ENCODE data around the gene RAB6A.
"Not testable (repeated sequence)": the region's sequence is repeated elsewhere in the genome, so short reads cannot be mapped to it uniquely, and the experiment has no call there.

RAB6A gene

DNA sequence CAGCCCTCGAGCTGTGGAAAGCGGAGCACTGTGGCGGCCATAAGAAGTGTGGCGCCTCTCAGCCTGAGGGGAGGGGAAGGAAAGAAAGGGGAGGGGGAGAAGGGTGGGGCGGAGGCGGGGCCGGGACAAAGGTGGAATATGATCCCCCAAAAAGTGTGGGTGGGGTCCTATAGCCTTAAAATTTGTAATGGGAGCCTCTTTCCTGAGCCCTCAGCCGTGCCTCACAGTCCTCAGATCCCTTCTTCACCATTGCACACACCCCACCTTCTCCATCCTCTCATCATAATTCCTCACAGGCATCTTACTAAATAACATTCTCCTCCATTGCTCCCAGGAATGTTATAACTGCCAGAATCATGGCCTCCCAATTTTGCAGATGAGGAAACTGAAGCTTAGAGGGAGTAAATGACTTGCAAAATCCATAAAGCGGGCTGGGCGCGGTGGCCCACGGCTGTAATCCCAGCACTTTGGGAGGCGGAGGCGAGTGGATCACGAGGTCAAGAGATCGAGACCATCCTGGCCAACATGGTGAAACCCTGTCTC lies 600 bp upstream of the RAB6A start:
- no peak for DNase-seq

DNA sequence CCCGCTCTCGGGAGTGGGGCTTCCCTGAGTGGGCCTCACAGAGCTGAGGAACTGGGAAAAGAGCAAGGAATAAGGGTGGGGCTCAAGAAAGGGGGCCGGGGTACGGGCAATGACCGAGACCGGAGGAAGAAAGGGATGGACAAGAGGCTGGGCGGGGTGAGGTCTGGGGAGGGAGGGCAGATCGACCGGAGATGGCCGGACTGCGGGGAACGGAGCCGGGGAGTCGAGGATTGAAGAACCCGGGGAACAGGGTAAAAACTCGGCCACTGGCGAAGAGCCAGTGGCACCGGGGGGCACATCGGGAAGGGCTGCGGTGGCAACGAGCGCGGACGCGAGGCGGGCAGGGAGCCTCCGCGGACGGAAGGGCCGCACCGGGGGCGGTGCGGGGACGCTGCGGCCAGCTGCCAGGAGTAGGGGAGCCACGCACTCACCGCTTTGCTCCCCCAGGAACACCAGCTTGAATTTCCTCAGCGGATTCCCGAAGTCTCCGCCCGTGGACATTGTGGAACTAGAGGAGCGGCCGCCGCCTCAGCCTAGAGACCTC lies 667 bp downstream of the RAB6A start:
- no peak for DNase-seq

DNA sequence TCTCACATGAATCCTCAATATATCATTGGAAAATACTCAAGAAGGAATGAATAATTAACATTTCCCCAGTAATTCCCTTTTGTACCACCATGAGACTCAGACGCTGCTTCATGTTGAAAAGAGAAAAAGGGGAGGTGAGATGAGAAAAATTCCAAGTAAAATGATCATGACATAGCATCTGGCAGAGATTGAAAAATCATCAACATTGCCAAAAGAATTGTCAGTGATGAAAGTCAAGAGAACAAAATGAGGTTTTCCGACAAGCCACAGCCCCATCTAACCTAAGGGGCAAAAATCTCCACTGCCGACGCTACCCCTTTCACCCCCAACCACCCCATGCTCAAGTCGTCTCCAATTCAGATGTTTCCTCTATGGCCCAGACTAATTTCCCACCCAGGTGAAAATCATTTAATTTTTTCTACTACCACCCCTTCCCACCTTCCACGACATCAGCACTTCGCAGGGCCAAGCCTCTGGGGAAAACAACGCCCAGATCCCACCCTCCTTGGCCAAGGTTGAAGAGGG lies 1.2 kb downstream of the RAB6A start:
- no peak for DNase-seq

DNA sequence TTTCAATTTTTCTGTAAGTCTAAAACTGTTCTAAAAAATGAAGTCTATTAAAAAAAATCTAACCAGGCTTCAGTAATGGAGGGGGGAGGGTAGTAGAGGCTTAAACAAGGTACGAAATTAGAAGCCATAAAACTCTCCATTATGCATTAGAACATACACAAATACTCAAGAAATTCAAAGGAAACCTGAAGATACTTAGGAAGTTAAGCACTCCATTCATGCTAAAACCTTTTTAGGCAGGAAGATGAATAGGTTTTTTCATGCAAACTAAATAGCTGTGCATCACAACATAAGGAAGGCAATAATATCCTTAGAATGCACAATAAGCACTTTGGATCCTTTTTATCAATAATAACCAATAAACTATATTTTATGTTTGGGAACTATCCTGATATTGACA lies 2.4 kb downstream of the RAB6A start:
- no peak for DNase-seq

DNA sequence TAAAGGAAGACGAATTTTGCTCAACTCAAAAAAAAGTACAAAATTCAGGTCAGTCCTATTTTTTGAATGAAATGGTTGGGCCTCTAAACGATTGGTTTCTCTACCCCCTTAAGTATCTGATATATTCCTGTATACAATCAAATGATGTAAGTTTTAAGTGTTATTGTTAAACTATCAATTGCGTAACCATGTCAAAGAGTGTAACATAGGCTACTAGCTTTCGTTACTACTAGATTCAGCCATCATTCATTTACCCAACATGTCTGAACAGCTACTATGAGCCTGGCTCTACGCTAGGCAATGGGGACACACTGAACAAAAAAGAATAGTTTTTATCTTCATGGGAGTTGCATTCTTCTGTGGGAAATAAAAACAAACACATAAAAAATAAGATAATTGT lies 3.3 kb downstream of the RAB6A start:
- no peak for DNase-seq

DNA sequence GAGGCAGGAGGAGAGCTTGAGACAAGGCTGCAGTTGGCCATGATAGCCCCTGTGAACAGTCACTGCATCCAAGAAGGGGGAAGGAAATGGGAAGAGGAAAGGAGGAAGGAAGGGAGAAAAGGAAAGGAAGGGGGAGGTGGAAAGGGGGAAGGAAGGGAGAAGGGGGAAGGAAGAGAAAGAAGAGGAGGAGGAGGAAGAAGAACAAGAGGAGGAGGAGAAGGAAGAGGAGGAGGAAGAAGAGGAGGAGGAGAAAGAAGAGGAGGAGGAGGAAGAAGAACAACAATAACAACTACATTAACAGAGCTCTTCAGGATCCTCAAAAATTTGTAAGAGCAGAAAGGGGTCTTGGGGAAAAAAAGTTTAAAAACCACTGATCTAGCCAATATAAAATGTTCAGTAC lies 5.2 kb downstream of the RAB6A start:
- no peak for DNase-seq

DNA sequence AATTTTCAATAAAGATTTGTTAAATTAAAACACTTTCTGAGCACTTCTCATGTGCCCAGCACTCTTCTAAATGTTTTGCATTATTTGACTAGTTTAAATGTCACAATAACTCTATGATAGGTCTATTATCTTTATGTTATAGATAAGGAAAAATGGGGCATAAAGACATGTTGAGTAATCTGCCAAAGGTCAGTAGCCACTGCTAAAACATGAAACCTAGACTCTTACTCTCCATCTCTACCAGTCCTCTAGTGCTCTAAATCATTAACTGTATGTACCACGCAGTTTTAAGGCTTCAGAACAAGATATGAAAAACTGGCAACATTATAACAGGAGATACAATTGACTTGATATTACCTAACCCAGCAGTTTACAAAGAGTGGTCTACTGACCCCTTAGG lies 6.9 kb downstream of the RAB6A start:
- no peak for DNase-seq

DNA sequence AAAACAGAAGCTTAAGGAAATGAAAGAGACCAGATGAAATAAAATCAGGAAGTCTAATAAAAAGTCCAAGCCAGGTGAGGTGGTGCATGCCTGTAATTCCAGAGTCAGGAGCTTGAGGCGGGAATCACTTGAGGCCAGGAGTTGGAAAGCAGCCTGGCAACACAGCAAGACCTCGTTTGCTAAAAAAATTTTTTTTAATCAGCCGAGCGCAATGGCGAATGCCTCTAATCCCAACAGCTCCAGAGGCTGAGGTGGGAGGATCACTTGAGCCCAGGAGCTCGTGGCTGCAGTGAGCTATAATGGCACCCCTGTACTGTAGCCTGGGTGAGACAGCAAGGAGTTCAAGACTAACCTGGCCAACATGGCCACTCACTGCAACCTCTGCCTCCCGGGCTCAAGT lies 8.0 kb downstream of the RAB6A start:
- DNase-seq = no peak

DNA sequence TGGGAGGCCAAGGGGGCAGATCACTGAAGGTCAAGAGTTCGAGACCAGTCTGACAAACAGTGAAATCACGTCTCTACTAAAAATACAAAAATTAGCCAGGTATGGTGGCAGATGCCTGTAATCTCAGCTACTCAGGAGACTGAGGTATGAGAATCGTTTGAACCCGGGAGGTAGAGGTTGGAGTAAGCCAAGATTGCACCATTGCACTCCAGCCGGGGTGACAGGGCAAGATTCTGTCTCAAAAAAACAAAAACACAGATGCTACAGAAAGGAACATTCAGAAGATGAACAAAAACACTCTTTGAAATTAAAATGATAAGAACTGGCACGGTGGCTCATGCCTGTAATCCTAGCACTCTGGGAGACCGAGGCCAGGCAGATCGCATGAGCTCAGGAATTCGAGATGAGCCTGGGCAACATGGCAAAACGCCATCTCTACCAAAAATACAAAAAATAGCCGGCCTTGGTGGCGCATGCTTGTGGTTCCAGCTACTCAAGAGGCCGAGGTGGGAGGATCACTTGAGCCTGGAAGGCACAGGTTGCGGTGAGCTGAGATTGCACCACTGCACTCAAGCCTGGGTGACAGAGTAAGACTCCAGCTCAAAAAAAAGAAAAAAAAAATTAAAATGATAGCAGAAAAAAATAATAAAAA lies 8.5 kb downstream of the RAB6A start:
- DNase-seq = no peak

DNA sequence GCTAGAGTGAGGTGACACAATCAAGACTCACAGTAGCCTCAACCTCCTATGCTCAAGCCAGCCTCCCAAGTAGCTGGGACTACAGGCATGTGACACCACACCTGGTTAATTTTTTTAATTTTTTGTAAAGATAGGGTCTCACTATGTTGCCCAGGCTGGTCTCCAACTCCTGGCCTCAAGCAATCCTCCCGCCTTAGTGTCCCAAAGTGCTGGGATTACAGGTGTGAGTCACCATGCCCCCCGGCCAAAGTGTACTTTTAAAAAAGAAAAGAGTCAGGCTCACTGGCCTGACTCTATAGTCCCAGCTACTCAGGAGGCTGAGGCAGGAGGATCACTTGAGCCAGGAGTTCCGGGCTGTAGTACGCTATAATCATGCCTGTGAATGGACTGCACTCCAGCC lies 10.0 kb downstream of the RAB6A start:
- not testable (repeated sequence) for DNase-seq

DNA sequence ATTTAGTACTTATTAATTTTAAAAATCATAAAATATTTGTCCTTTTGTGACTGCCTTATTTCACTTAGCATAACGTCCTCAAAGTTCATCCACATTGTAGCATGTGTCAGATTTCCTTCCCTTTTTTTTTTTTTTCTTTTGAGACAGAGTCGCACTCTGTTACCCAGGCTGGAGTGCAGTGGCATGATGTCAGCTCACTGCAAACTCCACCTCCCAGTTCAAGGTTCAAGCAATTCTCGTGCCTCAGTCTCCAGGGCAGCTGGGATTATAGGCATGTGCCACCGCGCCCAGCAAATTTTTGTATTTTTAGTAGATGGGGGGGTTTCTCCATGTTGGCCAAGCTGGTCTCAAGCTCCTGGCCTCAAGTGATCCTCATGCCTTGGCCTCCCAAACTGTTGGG lies 10.6 kb downstream of the RAB6A start:
- DNase-seq = no peak

DNA sequence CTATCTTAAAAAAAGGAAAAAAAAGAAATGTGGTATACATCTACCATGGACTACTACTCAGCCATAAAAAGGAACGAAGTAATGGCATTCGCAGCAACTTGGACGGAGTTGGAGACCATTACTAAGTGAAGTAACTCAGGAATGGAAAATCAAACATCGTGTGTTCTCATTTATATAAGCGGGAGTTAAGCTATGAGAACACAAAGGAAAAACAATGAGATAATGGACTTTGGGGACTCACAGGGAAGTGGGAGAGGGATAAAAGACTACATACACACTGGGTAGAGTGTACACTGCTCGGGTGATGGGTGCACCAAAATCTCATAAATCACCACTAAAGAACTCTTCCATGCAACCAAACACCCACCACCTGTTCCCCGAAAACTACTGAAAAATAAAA lies 11.8 kb downstream of the RAB6A start:
- no peak for DNase-seq

DNA sequence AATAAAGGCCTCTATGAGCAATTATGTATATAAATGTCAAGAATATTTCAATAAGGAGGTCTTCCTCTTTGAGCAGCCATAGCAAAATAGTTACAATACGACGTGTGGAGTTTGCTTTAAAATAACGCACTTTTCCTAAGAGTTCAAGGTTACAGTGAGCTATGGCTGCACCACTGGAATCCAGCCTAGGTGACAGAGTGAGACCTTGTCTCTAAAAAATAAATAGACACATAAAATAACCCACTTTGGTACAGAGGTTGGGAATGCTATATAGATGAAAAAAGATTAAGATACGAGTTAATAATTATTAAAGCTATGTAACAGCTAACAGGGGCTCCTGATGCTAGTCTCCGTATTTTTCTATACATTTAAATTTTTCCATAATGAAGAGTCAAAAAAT lies 12.6 kb downstream of the RAB6A start:
- DNase-seq = no peak

DNA sequence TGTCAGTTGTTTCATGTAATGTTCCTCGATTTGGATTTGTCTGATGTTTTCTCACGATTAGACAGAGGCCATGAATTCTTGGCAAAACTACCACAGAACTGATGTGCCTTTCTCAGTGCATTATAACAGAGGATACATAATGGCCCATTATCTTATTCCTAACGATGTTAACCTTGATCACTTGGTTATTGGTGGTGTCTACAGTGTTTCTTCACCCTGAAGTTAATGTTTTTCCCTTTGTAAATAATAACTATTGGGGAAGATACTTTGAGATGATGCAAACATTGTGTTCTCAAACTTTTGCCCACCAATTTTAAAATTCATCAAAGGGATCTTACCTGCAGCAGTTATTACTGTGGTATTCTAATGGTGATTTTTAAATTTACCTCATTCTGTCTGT lies 13.1 kb downstream of the RAB6A start:
- DNase-seq = no peak

DNA sequence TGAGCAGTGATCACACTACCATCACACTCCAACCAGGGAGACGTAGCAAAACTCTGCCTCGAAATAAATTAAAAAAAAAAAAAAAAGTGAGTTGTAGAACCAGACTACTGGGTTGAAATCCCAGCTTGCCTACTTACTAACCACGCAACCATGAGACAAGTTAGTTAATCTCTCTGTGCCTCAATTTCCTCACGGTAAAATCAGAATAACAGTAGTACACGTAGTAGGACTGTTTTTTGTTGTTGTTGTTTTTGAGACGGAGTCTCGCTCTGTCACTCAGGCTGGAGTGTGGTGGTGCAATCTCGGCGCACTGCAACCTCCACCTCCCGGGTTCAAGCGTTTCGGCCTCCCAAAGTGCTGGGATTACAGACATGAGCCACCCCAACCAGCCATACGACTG lies 14.2 kb downstream of the RAB6A start:
- DNase-seq = no peak

DNA sequence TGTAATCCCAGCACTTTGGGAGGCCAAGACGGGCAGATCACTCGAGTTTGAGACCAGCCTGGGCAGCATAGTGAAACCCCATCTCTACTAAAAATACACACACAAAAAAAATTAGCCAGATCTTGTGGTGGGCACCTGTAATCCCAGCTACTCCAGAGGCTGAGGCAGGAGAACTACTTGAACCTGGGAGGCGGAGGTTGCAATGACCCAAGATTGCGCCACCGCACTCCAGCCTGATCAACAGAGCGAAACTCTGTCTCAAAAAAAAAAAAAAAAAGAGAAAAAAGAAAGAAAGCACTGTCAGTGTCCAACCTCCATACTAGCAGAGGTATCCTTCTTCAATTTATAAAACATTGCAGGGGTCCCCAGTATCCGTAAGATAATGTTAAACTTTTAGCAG lies 17.8 kb downstream of the RAB6A start:
- no peak for DNase-seq

DNA sequence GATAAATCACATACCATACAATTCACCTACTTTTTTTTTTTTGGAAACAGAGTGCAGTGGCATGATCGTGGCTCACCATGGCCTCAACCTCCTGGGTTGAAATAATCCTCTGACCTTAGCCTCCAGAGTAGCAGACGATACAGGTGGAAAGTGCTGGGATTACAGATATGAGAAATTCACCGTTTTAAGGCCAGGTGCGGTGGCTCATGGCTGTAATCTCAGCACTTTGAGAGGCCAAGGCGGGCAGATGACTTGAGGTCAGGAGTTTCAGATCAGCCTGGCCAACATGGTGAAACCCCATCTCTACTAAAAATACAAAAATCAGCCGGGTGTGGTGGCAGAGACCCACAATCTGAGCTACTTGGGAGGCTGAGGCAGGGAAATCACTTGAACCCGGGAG lies 24.9 kb downstream of the RAB6A start:
- DNase-seq = not testable (repeated sequence)

DNA sequence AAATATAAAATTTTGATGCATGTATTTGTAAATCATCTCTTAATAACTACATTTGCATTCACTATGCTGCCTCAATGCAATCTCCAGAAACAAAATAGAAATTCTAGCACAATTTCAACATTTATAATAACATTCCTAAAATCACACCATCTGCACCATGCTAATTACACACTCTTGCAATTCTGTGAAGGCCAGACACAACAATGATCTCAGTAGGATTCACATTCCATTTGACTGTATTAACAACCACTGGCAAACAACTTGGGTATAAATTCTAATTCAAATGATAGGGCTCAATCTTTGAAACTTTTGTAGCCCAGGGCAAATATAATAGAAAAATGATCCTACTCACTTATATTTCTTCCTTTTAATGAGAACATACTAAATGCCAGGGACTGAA lies 25.9 kb downstream of the RAB6A start:
- no peak for DNase-seq

DNA sequence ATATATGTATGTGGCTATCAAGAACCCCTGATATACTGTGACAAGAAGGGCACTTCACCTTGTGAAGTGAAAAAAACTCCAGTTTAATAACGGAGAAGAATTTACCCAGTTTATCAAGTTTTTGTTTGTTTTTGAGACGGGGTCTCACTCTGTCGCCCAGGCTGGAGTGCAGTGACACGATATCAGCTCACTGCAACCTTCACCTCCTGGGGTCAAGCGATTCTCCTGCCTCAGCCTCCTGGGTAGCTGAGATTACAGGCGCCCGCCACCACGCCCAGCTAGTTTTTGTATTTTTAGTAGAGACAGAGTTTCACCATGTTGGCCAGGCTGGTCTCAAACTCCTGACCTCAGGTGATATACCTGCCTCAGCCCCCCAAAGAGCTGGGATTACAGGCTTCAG lies 26.9 kb downstream of the RAB6A start:
- DNase-seq = not testable (repeated sequence)

DNA sequence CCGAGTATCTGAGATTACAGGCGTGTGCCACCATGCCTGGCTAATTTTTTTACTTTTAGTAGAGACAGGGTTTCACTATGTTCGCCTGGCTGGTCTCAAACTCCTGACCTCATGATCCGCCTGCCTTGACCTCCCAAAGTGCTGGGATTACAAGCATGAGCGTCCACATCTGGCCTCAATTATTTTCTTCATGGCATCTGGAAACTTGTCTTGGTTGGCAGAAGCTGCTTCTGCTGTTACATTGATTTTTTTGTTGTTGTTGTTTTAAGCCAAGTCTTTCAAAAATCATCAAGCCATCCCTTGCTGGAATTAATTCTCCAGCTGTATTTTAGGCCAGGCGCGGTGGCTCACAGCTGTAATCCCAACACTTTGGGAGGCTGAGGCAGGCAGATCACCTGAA lies 27.9 kb downstream of the RAB6A start:
- not testable (repeated sequence) for DNase-seq

DNA sequence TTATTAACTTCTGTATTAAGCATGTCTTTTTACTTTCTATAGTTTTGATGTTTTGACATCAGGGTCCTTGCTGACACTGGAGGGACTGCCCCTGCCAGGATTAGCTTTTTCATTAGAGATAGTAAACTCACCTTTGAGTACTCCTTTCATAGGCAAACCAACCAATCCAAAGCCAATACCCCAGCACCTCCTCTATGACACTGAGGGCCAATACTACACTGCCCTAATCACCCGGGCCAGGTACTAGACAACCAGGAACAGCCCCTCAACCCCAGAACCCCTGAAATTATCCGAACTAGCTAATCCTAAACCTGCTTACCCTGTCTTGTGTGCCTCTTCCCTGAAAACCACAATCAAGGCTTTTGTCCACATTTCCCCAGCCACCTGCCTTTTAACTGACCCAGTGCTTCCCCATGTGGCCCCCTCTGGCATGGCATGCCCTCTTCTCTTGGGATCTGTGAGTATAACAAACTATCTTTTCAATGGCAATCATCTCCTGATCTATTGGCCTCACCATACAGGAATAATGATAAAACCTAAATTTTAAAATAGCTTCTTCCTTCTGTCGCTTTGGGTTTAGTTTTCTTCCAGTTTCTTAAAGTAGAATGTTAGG lies 31.2 kb downstream of the RAB6A start:
- no peak for DNase-seq

DNA sequence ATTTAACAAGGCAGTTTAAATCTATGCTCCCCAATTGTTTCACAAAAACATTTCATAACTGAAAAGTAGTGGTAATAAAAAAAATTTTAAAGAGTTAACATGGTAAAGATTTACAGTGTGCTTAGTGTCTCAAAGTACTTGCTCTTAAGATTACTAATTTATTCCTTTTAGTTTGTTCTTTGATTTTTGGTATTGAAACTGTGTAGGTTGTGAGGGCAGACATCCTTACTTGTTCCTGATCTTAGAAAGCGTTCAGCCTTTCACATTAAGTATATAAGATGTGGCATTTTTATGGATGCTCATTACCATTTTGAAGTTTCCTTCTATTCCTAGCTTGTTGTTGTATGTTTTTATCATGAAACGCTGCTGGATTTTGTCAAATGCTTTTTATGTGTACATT lies 32.9 kb downstream of the RAB6A start:
- DNase-seq = no peak

DNA sequence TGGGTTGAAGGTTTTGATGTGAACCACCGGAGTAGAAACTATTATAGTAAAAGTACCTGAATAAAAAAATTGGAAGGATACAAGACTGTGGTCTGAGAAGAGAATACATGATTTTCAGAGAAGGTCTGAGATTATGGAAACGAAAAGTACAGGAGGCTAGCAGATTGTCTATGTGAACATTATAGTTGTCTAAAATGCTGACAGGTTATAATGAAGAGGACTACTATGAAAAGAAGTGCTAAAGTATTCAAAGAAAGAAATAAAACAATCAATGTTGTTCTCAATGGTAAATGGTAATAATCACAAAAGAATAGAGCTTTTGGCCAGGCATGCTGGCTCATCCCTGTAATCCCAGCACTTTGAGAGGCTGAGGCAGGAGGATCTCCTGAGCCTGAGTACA lies 34.0 kb downstream of the RAB6A start:
- DNase-seq = no peak

DNA sequence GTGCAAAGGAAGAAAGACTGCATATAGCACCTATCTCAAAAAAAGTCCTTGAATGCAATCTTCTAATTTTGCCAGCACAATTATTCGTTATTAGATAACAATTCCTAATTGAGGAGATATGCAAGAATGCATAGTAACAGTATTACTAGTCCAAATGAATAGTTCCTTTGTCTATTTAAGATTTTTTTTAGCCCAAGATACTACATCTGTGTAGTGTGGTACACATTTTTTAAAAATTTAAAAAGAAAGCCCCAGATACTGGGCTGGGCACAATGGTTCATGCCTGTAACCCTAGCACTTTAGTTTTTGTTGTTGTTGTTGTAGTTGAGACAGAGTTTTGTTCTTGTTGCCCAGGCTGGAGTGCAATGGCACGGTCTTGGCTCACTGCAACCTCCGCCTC lies 43.7 kb downstream of the RAB6A start:
- no peak for DNase-seq
